ENCODE results near the gene SETD4. TPM values are rescaled to one million over a fixed set of nuclear protein-coding genes. Genes with fewer than 3 reads are reported as not detected.

Gene SETD4
- total RNA-seq, 4 donors from 2014 or later = 16.8 to 23.2 (median 21.2) TPM

DNA sequence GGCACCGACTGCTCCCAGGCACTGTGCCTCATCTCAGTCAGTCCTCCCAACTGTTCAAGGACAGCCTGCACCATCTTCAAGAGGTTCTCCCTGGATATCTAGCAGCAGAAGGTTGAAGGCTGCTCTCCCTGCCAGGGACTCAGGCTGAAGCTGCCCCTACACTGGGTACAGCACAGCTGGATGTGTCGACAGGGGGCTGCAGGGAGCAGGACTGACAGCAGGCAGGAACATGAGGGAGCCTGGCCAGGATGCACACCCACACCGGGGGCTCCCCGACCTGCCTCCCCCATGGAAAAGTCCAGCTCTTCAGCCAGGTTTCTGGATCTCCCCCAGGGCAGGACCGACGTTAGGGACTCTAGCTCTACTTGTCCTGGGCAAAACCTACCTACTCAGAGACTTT, 20.5 kb downstream of the SETD4 start:
- TF ChIP-seq, protein P1, sequence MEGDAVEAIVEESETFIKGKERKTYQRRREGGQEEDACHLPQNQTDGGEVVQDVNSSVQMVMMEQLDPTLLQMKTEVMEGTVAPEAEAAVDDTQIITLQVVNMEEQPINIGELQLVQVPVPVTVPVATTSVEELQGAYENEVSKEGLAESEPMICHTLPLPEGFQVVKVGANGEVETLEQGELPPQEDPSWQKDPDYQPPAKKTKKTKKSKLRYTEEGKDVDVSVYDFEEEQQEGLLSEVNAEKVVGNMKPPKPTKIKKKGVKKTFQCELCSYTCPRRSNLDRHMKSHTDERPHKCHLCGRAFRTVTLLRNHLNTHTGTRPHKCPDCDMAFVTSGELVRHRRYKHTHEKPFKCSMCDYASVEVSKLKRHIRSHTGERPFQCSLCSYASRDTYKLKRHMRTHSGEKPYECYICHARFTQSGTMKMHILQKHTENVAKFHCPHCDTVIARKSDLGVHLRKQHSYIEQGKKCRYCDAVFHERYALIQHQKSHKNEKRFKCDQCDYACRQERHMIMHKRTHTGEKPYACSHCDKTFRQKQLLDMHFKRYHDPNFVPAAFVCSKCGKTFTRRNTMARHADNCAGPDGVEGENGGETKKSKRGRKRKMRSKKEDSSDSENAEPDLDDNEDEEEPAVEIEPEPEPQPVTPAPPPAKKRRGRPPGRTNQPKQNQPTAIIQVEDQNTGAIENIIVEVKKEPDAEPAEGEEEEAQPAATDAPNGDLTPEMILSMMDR (IDR thresholded peaks at IDR 0.05; ENCODE audit: low read depth) = no peak

DNA sequence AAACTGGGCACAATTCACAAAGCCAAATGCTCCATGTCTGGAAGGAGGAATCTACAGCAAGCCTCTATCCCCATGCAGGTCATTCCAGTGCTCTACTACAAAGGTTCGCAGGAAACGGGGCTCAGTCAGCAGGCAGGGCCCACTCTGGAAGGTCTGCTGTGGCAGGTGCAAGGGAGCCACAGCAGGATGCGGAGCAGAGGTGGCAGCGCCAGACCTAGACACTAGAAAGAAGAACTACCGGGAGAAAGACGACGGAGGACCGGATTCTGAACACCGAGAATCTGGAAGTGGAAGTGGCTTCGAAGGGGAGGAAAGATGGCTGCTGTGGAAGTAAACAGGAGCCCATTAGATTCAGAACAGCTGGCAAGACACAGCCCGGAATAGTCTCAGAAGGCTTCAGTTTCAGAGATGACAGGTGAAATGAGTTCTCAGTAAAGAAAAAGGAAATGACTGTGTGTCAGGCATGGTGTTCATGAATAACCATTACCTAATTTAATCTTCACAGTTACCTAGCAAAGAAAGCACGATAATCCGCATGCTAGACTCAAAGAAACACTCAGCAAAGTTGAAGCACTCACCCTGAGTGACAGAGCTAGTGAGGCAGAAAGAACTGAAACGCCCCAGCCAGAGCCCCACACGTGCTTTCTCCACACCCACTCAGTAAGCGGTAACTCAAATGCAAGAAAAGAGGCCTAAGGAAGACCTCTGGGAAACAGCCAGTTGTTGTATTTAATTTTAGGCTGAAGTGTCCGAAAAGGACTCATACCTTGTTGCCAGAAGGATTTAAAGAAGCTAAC, 21.4 kb downstream of the SETD4 start:
- TF ChIP-seq, protein P1 (IDR thresholded peaks at IDR 0.05; ENCODE audit: low read depth) = no peak

DNA sequence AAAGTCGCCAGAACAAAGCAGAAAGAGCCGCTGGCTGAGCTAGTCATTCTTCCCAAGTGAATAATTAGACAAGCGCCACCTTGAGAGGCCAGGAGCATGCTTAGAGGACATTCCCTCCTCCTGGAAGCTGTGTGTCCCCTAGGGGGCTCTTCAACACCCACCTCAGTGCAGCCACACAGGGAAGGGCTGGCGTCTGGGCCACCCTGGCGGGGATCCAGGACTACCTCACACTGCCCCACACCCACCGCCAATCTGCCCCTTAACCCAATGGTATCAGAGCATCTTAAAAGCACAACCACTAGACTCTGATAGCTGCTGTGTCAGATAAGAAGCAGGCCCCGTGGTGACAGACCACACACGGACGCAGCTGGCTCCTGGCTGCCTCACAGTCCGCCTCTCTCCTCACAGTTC, 24.9 kb downstream of the SETD4 start:
- TF ChIP-seq, protein P1 (IDR thresholded peaks at IDR 0.05; ENCODE audit: low read depth) = no peak

DNA sequence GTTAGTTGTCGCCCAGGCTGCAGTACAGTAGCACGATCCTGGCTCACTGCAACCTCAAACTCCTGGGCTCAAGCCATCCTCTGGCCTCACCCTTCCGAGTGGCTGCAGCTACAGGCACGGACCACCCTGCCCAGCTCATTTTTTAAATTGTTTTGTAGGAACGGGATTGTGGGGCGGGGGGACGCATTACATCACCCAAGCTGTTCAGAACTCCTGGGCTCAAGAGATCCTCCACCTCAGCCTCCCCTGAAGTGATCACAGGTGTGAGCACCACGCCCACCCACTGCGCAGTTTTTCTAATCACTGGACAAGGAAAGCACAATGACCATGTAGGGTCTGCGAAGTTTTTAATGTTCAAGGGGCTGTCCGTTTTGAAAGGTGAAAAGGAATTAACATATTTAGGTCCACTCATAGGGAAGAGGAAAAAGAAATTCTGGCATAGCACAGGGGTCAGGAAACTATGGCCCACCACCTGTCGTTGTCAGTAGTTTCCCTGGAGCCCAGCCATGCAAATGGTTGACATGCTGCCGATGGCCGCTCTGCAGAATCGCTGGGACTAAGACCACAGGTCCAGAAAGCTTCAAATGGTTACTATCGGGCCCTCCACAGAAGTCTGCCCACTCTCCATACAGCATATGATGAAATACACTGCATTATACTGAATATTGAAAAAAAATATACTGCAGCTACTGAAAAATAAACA, 26.0 kb downstream of the SETD4 start:
- TF ChIP-seq, protein P1 (IDR thresholded peaks at IDR 0.05; ENCODE audit: low read depth) = no peak

DNA sequence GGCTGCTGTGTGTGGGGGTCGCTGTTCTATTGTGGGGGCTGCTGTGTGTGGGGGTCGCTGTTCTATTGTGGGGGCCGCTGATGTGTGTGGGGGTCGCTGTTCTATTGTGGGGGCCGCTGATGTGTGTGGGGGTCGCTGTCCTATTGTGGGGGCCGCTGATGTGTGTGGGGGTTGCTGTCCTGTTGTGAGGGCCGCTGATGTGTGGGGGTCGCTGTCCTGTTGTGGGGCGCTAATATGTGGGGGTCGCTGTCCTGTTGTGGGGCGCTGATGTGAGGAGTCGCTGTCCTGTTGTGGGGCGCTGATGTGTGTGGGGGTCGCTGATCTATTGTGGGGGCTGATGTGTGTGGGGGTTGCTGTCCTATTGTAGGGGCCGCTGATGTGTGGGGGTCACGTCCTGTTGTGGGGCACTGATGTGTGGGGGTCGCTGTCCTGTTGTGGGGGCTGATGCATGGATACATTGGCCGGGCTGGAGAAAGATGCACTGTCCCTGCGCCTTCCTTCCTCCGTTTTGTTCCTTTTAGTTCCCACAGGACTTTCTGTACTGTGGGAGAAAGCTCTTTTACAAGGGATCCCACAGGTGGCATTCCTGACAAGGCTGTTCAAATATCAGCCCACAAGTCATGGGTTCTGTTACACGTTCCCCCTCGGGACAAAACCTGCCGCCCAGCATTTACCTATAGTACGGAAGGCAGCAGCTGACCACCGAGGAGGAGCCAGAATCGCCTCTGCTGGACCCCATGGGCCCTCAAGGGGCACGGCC, 27.5 kb downstream of the SETD4 start:
- TF ChIP-seq, protein P1 (IDR thresholded peaks at IDR 0.05; ENCODE audit: low read depth) = no peak

DNA sequence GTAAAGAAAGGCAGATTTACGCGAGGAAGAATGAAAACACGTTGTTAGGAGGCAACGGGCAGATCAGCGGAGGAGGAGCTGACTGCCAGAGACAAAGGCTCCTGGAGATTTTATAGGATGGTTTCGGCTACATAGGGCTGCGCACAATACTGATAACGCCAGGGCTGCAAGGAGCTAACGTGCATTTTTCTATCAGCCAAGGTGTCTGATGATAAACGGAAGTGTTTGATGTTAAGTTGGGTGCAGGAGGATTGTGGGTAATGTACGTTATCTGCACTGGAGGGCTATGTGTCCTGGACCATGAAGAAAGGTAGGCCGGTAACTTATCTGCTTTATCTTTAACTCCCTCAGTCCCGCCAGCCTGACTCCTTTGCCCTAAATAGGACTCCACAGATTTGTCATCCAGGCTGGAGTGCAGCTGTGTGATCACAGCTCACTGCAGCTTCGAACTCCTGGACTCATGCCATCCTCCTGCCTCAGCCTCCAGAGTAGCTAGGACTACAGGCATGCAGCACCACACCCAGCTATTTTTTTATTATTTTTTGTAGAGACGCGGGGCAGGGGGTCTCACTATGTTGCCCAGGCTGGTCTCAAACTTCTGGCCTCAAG, 29.6 kb downstream of the SETD4 start:
- TF ChIP-seq, protein P1 (IDR thresholded peaks at IDR 0.05; ENCODE audit: low read depth) = no peak

All from subcutaneous adipose tissue (tissue), 4 donors.